ENCODE results near the gene C16orf78. TPM values are rescaled to one million over a fixed set of nuclear protein-coding genes. Genes with fewer than 3 reads are reported as not detected.

C16orf78 gene
- total RNA-seq, 4 donors from 2014 or later, result not detected

DNA sequence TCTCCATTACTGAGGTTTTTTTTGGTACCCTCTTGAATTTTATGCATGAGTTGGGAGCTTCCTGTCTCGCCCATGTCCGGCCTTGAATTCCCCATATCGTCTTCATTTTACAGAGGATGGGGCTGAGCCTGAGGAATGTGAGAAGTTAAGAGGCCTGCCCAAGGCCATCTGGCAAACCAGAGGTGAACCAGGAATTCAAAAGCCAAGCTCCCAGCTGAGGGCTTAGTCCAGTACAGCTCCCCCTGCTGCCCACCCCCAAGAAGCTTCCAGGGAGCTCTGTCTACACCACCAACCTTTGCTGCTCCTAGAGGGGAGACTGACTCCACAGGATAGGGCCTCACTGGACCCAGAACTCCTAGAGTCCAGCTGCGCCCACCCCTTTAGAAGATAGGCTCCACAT, 20.7 kb upstream of the C16orf78 start:
- H3K27me3 ChIP-seq, result peaks cover 82% of the 10 kb centered on the region
- no peaks in the 10 kb centered on the region for H3K9me3 ChIP-seq
- TF ChIP-seq, protein P1, sequence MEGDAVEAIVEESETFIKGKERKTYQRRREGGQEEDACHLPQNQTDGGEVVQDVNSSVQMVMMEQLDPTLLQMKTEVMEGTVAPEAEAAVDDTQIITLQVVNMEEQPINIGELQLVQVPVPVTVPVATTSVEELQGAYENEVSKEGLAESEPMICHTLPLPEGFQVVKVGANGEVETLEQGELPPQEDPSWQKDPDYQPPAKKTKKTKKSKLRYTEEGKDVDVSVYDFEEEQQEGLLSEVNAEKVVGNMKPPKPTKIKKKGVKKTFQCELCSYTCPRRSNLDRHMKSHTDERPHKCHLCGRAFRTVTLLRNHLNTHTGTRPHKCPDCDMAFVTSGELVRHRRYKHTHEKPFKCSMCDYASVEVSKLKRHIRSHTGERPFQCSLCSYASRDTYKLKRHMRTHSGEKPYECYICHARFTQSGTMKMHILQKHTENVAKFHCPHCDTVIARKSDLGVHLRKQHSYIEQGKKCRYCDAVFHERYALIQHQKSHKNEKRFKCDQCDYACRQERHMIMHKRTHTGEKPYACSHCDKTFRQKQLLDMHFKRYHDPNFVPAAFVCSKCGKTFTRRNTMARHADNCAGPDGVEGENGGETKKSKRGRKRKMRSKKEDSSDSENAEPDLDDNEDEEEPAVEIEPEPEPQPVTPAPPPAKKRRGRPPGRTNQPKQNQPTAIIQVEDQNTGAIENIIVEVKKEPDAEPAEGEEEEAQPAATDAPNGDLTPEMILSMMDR (IDR thresholded peaks at IDR 0.05), result no peak
- TF ChIP-seq POLR2AphosphoS5 (IDR thresholded peaks at IDR 0.05), result no peak
- no peak for TF ChIP-seq EP300 (IDR thresholded peaks at IDR 0.05)
- no peak for TF ChIP-seq POLR2A (IDR thresholded peaks at IDR 0.05)
- H3K4me3 ChIP-seq, result no peak overlapping the region
- H3K27ac ChIP-seq, result no peak overlapping the region
- WGBS, 2 donors (ENCODE audit: low coverage in 1 of 2), result 33 to 70% methylated on average over 1 to 3 of the region's 4 CpGs
- H3K36me3 ChIP-seq, result no peaks in the 10 kb centered on the region
- no peaks in the 10 kb centered on the region for H3K4me1 ChIP-seq
- ATAC-seq, result no peak

DNA sequence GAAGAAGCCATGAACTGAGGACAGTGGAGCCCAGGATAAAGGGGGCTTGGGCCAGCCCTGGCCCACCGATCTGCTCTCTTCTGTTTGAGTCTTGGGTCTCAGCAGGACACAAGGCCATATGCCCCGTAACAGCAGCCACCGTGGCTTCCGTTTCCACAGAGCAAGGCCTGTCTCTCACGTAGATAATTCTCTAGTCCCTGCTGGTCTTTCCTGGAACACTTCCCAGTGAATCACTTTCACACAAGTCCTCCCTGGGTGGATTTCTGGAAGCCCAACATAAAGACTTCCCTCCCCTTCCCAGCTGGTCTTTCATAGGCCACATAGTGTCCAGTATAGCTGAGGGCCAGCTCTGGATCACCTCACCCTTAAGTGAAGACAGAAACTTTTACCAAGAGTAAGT, 19.9 kb upstream of the C16orf78 start:
- H3K9me3 ChIP-seq, result no peaks in the 10 kb centered on the region
- peaks cover 80% of the 10 kb centered on the region for H3K27me3 ChIP-seq
- no peak overlapping the region for H3K27ac ChIP-seq
- no peak for TF ChIP-seq POLR2A (IDR thresholded peaks at IDR 0.05)
- TF ChIP-seq EP300 (IDR thresholded peaks at IDR 0.05), result no peak
- TF ChIP-seq, protein P1 (IDR thresholded peaks at IDR 0.05), result no peak
- TF ChIP-seq POLR2AphosphoS5 (IDR thresholded peaks at IDR 0.05), result no peak
- no peaks in the 10 kb centered on the region for H3K36me3 ChIP-seq
- no peaks in the 10 kb centered on the region for H3K4me1 ChIP-seq
- H3K4me3 ChIP-seq, result no peak overlapping the region
- ATAC-seq, result no peak
- 37 to 41% methylated on average over 4 to 5 of the region's 5 CpGs for WGBS, 2 donors (ENCODE audit: low coverage in 1 of 2)

DNA sequence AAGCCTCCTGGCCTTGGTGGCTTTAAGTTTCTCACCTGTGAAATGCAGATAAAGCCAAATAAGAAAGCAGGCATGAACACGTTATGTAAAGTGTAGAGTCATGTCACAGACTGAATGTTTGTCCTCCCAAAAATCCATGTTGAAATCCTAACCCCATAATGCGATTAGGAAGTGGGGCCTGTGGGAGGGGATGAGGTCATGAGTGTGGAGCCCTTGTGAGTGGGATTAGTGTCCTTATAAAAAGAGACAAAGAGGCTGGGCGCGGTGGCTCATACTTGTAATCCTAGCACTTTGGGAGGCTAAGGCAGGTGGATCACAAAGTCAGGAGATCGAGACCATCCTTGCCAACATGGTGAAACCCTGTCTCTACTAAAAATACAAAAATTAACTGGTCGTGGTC, 19.5 kb upstream of the C16orf78 start:
- Histone ChIP-seq H3K27ac (no peak overlapping the region), H3K4me3 (no peak overlapping the region), H3K9me3 (no peaks in the 10 kb centered on the region), H3K4me1 (no peaks in the 10 kb centered on the region), H3K27me3 (peaks cover 76% of the 10 kb centered on the region), H3K36me3 (no peaks in the 10 kb centered on the region)
- ATAC-seq, result no peak
- TF ChIP-seq EP300 (IDR thresholded peaks at IDR 0.05) (no peak), POLR2A (IDR thresholded peaks at IDR 0.05) (no peak)
- TF ChIP-seq, protein P1 (IDR thresholded peaks at IDR 0.05), result no peak
- 79 to 88% methylated on average over 4 to 6 of the region's 6 CpGs for WGBS, 2 donors (ENCODE audit: low coverage in 1 of 2)

DNA sequence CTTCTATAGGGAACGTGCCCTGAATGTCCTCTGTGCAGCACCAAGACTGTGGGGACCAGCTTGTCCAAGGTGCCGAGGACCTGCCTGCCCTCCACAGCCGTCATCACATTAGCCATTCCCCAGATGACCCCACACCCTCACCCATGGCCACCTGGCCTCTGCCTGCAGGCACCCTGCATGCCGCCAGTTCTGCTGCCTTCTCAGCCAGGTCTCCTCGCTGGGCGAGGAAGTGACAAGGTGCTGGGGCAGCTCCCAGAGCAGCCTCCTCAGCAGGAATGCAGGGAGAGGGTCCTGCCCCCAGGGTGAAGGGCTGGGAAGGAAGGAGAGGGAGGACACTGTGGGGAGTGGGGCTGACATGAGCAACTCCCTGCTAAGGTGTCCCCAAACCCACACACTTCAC, 18.6 kb upstream of the C16orf78 start:
- no peaks in the 10 kb centered on the region for H3K36me3 ChIP-seq
- H3K27ac ChIP-seq, result no peak overlapping the region
- no peak for TF ChIP-seq EP300 (IDR thresholded peaks at IDR 0.05)
- TF ChIP-seq, protein P1 (IDR thresholded peaks at IDR 0.05), result no peak
- no peak for TF ChIP-seq POLR2AphosphoS5 (IDR thresholded peaks at IDR 0.05)
- no peak for TF ChIP-seq POLR2A (IDR thresholded peaks at IDR 0.05)
- WGBS, 2 donors (ENCODE audit: low coverage in 1 of 2), result 72% methylated on average over 3 of the region's 6 CpGs; no CpG with 5 or more reads in 1 of the 2 donors
- no peaks in the 10 kb centered on the region for H3K4me1 ChIP-seq
- H3K9me3 ChIP-seq, result no peaks in the 10 kb centered on the region
- peaks cover 67% of the 10 kb centered on the region for H3K27me3 ChIP-seq
- ATAC-seq, result no peak
- no peak overlapping the region for H3K4me3 ChIP-seq

DNA sequence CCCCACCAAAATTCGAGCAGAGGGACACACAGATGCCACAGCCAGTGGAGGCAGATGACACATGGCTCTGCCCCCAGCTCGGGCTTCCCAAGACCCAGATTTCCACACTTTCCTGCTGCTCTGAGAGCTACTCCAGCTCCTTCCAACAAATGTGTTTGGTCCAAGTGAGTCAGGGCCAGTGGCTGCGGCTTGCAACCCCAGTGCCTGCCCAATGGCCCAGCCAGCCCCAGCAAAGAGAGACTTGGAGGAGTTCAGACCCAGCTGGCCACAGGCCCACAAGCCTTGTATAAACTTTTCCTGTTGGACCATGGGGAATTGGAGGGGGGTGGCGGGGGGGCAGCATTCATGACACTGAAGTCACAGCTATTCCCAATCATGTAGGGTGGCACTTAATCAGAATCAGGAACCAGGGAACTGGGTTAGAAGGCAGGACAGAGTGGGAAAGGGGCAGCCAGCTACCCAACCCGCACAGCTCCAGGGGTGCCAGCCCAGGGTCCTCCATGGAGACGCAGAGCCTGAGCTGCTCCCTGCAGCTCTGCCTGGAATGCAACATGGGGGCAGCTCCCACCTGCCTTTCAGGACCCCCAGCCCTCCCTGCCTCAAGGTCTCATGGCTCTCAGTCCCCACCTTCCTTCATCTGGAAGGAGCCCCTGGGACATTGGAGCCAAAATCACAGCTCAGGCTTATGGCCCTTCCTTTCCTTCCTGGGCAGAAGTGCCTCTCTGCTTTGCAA, 17.5 kb upstream of the C16orf78 start:
- WGBS, 2 donors (ENCODE audit: low coverage in 1 of 2), result 0% methylated on average over 1 of the region's 6 CpGs; no CpG with 5 or more reads in 1 of the 2 donors
- Histone ChIP-seq H3K36me3 (no peaks in the 10 kb centered on the region), H3K4me1 (no peaks in the 10 kb centered on the region), H3K27me3 (peaks cover 58% of the 10 kb centered on the region), H3K9me3 (no peaks in the 10 kb centered on the region), H3K4me3 (no peak overlapping the region), H3K27ac (no peak overlapping the region)
- peak; percentile 41 for ATAC-seq
- TF ChIP-seq POLR2AphosphoS5 (IDR thresholded peaks at IDR 0.05) (no peak), EP300 (IDR thresholded peaks at IDR 0.05) (no peak), POLR2A (IDR thresholded peaks at IDR 0.05) (no peak)
- TF ChIP-seq, protein P1 (IDR thresholded peaks at IDR 0.05), result no peak

Measured in gastroesophageal sphincter (tissue), 4 donors.